SK-N-MC (cell line): ENCODE data around the gene MRTFA.

Source experiments
- EZH2 ChIP-seq: fragments of 200-600 bp; sonication (generic); IDR thresholded peaks from one replicate; pipeline ENCODE4 v1.6.1; 2017; ENCODE audit warnings: antibody characterized with exemption
- FOXP2 ChIP-seq: optimal IDR thresholded peaks from 2 replicates; pipeline ENCODE3; 2011; ENCODE audit warnings: mild to moderate bottlenecking, moderate library complexity; ENCODE audit not compliant: insufficient read depth; ENCODE audit errors: extremely low read length, control extremely low read depth
- POLR2AphosphoS5 ChIP-seq: IDR thresholded peaks from 2 replicates; pipeline ENCODE4 v1.6.1; 2012; ENCODE audit warnings: mild to moderate bottlenecking, low read depth, low read length, borderline replicate concordance

DNA sequence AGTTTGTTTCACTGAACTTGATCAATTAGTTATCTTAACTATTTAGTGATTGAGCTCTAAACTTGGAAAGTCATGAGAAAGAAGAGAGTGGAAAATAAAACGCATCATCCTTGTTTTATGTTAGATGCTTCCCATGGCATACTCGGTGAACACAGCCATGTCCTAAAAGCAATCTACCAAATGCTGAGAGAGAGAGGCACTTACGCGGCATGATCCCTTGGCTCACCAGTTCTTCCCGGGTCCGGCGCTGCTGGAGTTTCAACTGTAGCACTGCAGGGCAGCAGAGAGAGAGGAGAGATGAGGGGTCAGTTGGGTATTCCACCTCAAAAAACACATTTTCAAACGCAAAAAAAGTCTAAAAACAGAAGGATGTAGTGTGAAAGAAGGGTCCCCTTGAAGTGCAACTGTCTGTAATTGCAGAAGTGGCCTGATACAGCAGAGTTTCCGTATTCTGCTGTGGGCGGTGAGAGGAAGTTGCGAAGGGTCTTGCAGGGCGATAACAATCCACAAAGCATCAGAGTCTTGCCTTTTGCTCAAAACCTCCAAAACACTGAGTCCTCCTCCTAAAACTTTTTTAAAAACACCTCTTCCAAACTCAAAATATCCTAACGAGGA is 173.4 kb downstream of the MRTFA start:
- no peak for TF ChIP-seq POLR2AphosphoS5
- no peak for TF ChIP-seq EZH2
- TF ChIP-seq FOXP2, result no peak
